Ishikawa (cell line): ENCODE measurements around the gene VSX2.

Experiments
- CEBPB ChIP-seq: IDR thresholded peaks from 2 replicates; pipeline ENCODE4 v1.6.1; 2012
- EP300 ChIP-seq: IDR thresholded peaks from 2 replicates; pipeline ENCODE4 v1.6.1; 2012; ENCODE audit warnings: borderline replicate concordance
- RAD21 ChIP-seq: IDR thresholded peaks from 2 replicates; pipeline ENCODE4 v1.6.1; 2012; ENCODE audit warnings: low read depth
- REST ChIP-seq: IDR thresholded peaks from 2 replicates; pipeline ENCODE4 v1.6.1; 2012; ENCODE audit warnings: low read depth, mild to moderate bottlenecking
- YY1 ChIP-seq: IDR thresholded peaks from 2 replicates; pipeline ENCODE4 v1.6.1; 2012; ENCODE audit warnings: low read depth
- ZBTB7A ChIP-seq: IDR thresholded peaks from 2 replicates; pipeline ENCODE4 v1.6.1; 2012; ENCODE audit warnings: low read depth

DNA sequence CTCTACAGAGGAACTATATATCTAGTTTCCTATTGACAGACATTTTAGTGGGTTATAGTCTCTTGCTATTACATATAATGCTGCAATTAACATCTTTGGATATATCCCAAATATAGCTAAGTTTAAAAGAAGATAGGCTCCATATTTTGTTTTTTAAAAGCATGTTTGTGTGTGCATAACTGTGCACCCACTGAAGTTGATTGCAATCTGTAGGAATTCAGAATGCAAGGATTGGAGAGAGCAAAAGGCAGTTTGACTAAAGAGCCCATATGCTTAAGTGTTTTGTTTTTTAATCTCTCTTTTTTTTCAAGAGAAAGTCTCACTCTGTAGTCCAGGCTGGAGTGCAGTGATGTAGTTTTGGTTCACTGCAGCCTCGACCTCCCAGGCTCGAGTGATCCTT is 72.9 kb downstream of the VSX2 start:
- TF ChIP-seq YY1, result no peak
- TF ChIP-seq EP300, result no peak
- TF ChIP-seq RAD21, result no peak
- TF ChIP-seq CEBPB, result no peak
- TF ChIP-seq REST, result no peak
- no peak for TF ChIP-seq ZBTB7A
